ENCODE measurements around the gene NDUFB10. TPM values are rescaled to one million over a fixed set of nuclear protein-coding genes. Genes with fewer than 3 reads are reported as not detected.
"Not testable (repeated sequence)": the region's sequence is repeated elsewhere in the genome, so short reads cannot be mapped to it uniquely, and the experiment has no call there.

The NDUFB10 gene
- polyA plus RNA-seq, 1 of the 3 experiments (the other 2 are of a cell fraction) = 468 TPM

DNA sequence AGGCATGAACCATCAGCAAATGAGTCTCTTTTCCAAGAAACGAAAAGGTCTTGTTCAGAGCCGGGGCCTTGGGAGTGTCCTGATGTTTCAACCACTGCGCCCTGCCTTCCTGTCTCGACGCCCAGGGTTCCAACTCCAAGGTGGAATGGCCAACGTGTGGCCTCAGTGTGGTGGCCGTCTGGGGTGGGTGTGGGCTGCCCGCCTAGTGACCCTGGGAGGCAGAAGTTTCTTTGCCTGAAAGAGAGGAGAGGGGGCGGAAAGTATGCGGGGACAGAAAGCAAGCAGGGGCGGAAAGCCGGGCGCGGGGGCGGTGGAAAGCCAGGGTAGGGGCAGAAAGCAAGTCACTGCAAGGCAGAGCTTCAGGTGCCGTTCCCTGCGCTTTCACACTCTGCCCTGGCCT is 20.4 kb upstream of the NDUFB10 start (continued):
- TF ChIP-seq ZBTB33 (IDR thresholded peaks at IDR 0.05; ENCODE audit: borderline replicate concordance, low read depth) = no peak

- not testable (repeated sequence) for H3K9ac ChIP-seq; H4K20me1 ChIP-seq (ENCODE audit: insufficient read depth); H3F3A ChIP-seq (replicated peaks; ENCODE audit: insufficient read depth); H3K4me2 ChIP-seq; H3K27ac ChIP-seq (ENCODE audit: low read depth in 2 of 2, low read length in 1 of 2); H3K9me3 ChIP-seq; DNase-seq; H3K9me2 ChIP-seq; H3K27me3 ChIP-seq (ENCODE audit: insufficient read depth); H3K4me3 ChIP-seq (ENCODE audit: low read depth in 2 of 2, low read length in 1 of 2); H3K4me1 ChIP-seq (ENCODE audit: control insufficient read depth in 1 of 2, insufficient read depth in 2 of 2, low read depth in 1 of 2, low read length in 1 of 2); H2AFZ ChIP-seq (ENCODE audit: low read depth); H3K79me2 ChIP-seq (ENCODE audit: insufficient read depth)
- WGBS (ENCODE audit: low lambda C conversion rate) = 92% methylated on average over 8 of the region's 8 CpGs
- ChIA-PET CTCF (interaction anchor here (0.8 to 2.8 kb wide), 3 partner anchors 11 to 77 kb away, joined by 3 to 18 read pairs (median 7); no protein-coding TSS in a partner anchor), POLR2A (interaction anchor here (0.6 to 0.7 kb wide), 2 partner anchors 20 to 25 kb away, joined by 3 to 7 read pairs; partner anchors contain the start of genes NDUFB10 and RPS2)
- H3K36me3 ChIP-seq (replicated peaks in 1 of 2; ENCODE audit: control insufficient read depth in 1 of 2, insufficient read depth in 2 of 2, low read length in 1 of 2) = peaks cover 4 to 14% of the 10 kb centered on the region in 2 experiments
Observed at GRCh38 chr16:1939833-1940232, 19.5 kb upstream of the NDUFB10 start.

- TF ChIP-seq PBX3 (IDR thresholded peaks at IDR 0.05) (no peak), RCOR1 (IDR thresholded peaks at IDR 0.05; ENCODE audit: low read length) (no peak), FOXJ3 (CRISPR knock-in tag; IDR thresholded peaks at IDR 0.05) (no peak), TEAD4 (IDR thresholded peaks at IDR 0.05; ENCODE audit: borderline replicate concordance, insufficient read depth) (no peak), ZBTB33 (IDR thresholded peaks at IDR 0.05; ENCODE audit: borderline replicate concordance, low read depth) (no peak)
- H3K4me3 ChIP-seq (ENCODE audit: low read depth in 2 of 2, low read length in 1 of 2) = no peak overlapping the region
- WGBS (ENCODE audit: low lambda C conversion rate) = 92% methylated on average over 13 of the region's 23 CpGs
- no peaks in the 10 kb centered on the region for H3K9me3 ChIP-seq
- no peaks in the 10 kb centered on the region for H3K79me2 ChIP-seq (ENCODE audit: insufficient read depth)
- H3K36me3 ChIP-seq (replicated peaks in 1 of 2; ENCODE audit: control insufficient read depth in 1 of 2, insufficient read depth in 2 of 2, low read length in 1 of 2) = peaks cover 4 to 14% of the 10 kb centered on the region in 2 experiments
- H3K27ac ChIP-seq (ENCODE audit: low read depth in 2 of 2, low read length in 1 of 2) = no peak overlapping the region
- DNase-seq = no peak
- peaks cover 0 to 10% of the 10 kb centered on the region in 2 experiments; a peak in 2 of 4 replicates for H3K4me1 ChIP-seq (ENCODE audit: control insufficient read depth in 1 of 2, insufficient read depth in 2 of 2, low read depth in 1 of 2, low read length in 1 of 2)
- no peak overlapping the region for H3K4me2 ChIP-seq
- H3K9me2 ChIP-seq = no peaks in the 10 kb centered on the region
- no peaks in the 10 kb centered on the region for H4K20me1 ChIP-seq (ENCODE audit: insufficient read depth)
- H2AFZ ChIP-seq (ENCODE audit: low read depth) = no peak overlapping the region
- no peaks in the 10 kb centered on the region for H3K27me3 ChIP-seq (ENCODE audit: insufficient read depth)
- POLR2A ChIA-PET = interaction anchor here (0.6 to 1.3 kb wide), 5 partner anchors 13 to 24 kb away, joined by 3 to 7 read pairs (median 5); partner anchors contain the start of genes NDUFB10 and RPS2
- no peak overlapping the region for H3K9ac ChIP-seq
- no peaks in the 10 kb centered on the region for H3F3A ChIP-seq (replicated peaks; ENCODE audit: insufficient read depth)
- CTCF ChIA-PET = interaction anchor here (0.9 to 2.8 kb wide), 6 partner anchors 9 to 166 kb away, joined by 3 to 18 read pairs (median 6); no protein-coding TSS in a partner anchor
Observed at GRCh38 chr16:1940273-1941161, 18.8 kb upstream of the NDUFB10 start.
